Brain pericyte (primary cell): ENCODE results near the gene ERC2.
"Not testable (repeated sequence)": the region's sequence is repeated elsewhere in the genome, so short reads cannot be mapped to it uniquely, and the experiment has no call there.

Source experiments
- DNase-seq: peaks from one replicate; pipeline ENCODE4 v3.0.0-alpha.2; 2012; ENCODE audit warnings: low read depth, low spot score

The ERC2 gene

DNA sequence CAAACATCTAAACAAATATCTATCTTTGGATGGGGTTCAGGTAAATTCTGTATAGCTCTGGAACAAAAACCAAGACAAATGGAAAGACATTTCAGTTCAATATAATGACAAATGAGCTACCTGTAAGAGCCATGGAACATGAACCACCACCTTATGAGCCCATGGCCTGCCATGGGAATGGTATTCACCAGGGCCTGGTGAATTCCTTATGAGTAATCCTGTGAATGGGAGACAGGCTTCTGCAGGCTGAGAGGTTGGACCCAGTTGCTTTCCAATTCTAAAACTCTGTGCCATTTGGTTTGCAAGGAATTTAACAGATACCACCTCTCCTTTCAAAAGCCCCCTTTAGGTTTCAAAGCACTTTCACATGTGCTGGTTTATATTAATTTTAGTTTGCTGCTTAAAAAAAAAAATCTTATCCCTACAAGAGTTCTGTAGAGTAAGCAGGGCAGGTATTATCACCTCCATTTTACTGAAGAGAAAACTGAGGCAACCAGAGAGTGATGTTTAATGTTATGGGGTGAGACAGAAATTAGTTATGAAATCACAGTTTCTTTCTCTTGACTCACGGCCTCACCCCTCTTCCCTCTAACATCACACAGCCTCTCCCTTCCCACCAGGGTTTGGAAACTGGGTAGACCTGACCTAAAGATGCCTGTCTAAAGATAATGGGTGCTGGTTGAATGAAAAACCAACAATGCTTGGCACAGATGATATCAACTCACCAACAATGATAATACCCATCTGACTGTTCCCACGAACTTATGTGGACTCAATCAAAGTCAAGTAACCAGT lies 583.6 kb downstream of the ERC2 start:
- no peak for DNase-seq

DNA sequence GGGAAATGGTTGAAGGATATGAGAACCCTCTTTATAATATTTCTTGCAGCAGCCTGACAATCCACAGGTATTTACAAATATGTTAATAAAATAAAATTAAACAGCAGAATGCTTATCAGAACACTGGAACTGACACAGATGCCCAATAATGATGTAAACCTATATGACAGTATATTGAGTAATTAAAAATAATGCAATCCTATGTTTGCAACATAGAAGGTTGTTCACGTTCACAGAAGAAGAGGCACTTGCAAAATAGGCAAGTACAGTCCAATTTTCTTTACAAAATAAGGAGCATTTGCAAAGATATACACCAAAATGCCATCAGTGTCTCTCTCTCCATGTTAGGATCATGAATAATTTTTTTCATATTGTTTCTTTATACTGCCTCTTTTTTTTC lies 584.2 kb downstream of the ERC2 start:
- no peak for DNase-seq

DNA sequence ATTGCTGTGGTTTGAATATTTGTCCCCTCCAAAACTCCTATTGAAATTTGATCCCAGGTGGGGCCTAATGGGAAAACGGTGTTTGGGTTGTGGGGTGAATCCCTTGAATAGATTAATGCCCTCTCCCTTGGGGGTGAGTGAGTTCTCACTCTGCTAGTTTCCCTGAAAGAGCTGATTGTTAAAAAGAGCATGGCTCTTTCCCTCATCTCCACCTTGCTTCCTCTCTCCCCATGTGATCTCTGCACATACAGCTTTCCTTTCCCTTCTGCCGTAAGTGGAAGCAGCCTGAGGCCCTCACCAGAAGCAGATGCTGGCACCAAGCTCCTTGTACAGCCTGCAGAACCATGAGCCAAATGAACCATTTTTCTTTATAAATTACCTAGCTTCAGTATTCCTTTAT lies 586.3 kb downstream of the ERC2 start:
- DNase-seq = no peak

DNA sequence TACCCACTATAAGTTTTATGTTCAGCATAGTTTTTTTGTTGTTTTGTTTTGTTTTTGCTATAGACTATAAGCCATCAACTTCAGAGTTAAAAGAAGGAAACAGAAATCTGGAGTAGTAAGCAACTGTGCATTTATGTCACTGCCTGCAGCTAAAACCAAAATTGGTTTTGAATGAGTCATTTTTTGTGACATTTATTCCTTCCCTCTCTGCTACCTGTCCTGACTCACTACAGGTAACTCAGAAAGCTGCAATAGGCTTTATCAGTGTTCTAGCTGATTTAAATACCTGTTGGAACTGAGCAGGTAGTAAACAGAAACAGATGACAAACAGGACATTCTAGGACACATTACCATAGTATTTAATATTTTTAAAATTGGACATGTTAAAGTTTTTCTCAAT lies 587.9 kb downstream of the ERC2 start:
- no peak for DNase-seq

DNA sequence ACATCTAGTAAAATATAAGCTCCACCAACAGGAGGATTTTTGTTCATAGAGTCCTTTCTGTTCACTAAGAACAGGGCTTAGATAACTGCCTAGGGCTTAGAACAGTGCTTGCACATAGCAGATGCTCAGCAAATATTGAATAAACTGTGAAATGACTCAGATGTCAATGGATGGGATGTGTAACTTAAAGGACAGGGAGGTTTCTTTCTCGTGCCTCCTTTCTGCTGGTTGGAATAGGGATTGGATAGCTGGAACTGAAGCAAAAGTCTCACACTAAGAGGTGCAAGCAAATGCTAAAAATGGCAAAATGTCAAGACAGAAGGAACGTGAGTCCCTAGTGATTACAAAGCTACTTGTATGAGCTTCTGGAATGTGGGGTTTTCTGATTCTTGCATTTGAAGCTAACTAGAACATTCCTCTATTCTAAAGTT lies 588.4 kb downstream of the ERC2 start:
- DNase-seq = no peak

DNA sequence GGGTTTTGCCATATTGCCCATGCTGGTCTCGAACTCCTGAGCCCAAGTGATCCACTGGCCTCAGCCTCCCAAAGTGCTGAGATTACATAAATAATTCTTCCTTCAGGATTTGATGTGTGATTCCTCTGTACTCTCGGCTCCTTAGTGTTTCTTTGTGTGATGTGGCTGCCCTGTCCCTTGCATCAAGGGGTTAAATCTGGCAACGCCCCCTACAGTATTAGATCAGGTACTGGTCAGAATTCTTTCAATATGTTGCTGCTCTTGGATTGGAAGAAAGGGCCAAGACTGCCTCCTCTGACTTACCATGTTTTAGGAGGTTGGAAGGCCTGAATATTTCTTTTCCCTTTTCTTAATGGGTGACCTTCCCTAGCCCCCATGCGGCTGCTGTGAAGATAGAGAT lies 590.6 kb downstream of the ERC2 start:
- no peak for DNase-seq

DNA sequence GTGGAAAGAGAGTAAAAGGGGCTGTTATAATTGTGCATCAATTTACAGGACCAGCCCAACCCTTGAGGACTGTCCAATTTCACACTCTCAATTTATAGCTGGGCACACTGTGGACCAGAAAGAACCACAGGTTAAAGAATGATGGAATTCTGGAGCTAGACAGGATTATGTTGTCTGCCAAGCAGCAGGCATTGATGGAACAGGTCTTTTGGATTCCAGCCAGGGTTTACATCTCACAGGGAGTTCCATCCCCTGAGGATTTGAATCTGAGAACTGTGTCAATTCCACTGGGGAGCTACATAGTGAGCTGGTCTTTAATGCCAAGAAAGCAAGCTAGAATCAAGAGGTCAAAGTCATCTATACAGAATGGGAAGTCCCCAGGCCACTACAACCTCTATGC lies 591.7 kb downstream of the ERC2 start:
- DNase-seq = no peak

DNA sequence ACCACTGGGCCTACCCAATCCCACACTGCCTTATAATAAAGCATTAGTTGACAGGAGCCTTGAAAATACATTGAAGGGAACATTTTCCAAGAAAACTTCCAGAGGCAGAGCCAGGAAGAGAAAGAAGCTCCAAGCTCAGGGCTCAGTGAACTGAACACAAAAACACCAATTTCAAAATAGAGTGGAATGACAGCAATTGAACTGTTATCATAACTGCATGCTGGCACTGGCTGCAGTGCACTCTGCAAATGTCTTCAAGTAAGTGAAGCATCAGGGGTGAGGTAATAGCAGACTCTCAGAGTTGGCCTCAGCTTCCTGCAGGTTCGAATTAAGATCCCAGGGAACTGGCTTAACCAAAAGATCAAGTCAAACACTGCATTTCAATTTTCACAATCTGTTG lies 593.2 kb downstream of the ERC2 start:
- DNase-seq = no peak

DNA sequence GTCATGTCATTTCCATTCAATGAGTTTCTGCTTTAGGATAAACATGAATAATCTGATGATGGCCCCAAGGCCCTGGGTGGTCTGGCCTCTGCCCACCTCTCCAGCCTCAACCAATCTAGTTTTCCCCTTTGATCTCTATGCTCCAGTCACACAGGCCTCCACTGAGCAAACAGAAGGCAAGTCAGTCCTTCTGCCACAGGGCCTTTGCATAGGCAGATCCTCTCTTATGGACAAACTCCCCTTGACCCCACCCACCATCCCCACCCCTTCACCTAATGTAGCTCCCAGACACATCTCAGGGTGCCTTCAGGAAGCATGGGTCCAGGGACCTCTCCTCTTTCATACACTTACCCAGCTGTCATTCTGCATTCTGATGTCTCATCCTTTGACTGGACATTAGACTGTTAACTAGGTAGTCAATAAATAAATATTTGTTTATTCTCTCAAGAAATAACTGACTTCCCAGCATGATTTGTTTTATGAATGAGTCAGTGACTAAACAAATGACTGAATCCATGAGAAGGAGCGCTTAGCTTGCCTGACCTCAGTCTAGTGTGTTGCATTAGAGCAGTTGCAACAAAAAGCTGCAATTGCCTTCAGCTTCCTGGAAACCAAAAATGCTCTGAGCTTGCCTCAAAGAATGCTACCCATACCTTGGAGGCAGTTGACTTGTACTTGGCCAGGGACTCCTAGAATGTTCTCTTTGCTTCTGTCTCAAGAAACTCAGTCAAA lies 594.6 kb downstream of the ERC2 start:
- no peak for DNase-seq

DNA sequence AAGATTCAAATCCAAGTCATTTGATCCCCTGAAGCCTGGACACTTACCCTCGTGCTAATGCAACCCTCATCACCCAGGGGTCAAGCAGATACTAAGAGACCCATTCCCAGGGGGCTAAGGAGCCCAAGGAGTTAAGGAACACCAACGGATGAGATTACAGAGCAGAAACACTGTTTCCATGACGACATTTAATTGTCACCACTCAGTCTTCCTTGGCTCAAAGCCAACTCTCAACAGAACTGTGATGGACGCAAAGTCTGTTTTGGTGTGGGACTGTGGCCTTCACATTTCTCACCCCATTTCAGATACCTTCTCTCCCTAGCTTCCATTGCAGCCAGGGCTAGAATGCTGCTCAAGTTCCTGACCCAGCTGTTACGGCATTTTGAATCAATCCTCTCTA lies 597.7 kb downstream of the ERC2 start:
- DNase-seq = no peak

DNA sequence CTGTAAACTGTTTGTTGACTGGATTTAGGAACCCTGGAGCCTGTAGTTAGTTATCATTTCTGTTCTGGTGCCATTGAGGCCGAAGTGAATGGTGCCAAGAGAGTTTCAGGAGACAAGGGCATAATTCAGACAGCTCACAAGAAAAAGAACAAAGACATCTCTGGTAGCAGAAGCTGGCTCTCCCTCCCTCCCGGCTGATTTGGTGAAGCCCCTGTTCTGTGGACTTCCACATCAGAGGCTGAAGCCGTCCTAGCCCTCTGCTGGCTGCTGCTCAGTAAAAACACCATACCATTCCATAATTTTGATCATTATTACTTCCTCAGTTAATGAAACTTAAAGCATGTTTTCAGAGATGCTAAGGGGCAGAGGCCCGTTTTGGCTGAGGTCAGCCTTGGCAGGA lies 599.9 kb downstream of the ERC2 start:
- no peak for DNase-seq

DNA sequence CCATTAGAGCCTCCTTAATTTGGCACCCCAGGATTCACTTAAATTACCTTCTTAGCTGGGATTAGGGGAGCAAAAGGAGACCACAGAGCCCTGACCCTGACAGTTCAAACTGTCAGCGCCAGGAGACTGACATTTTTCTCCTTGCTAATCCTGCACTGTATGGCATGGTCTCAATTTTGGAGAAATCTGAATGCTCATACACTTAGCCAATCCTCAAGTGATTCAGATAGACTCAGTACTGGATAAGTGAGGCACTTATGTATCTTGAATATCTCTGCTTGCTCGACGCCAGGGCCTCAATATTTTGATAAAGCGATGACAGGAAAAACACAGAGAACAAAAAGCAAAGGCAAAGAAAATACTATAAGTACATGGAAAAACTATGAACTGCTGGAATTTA lies 605.2 kb downstream of the ERC2 start:
- no peak for DNase-seq

DNA sequence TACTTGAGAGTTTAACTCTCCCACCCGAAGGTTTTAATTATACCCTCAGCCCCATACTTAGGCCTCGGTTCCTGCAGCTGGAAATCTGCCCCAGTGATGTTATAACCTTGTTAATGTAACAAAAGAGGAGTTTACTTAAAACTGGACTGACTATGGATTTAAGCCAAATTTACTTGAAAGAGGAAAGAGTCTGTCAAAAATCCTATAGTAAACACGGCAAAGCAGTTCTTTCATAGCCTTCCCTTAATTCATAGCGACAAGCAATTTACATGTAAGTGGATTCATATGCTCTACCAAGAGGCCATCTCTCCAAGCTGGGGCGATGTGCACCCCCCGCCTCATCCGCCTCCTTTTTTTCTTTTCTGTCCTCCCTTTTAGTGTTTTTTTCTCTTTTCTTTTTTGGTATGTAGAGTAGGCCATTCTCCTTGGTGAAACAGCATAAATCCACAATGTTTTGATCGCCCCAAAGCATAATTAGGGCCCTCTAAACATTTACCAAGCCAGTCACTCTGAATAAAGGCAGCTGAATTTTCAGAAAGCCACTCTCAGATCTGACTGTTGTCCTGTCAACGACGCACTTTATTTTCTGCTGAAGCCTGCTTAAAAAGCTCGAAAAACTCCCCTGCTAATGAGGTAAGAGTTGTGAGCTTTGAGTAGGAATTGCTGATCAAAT lies 608.1 kb downstream of the ERC2 start:
- DNase-seq = no peak

DNA sequence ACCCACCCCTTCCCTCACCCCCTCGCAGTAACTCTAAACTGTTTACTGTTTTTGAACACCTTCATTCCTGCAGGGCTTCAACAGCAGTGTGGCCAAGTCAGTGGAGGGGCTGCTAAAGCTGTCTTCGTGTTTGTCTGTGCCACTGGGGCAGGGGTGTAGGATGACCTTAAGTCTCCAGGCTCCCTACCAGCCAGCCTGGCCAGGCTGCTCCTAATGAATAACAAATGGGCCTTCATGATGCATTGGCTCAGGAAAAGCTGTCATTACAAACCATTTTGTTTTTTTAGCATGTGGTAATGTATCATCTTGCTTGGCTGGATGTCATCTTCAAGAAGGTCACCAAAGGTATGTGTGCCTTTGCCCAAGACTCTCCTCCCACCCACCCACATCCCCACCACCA lies 609.0 kb downstream of the ERC2 start:
- DNase-seq = no peak

DNA sequence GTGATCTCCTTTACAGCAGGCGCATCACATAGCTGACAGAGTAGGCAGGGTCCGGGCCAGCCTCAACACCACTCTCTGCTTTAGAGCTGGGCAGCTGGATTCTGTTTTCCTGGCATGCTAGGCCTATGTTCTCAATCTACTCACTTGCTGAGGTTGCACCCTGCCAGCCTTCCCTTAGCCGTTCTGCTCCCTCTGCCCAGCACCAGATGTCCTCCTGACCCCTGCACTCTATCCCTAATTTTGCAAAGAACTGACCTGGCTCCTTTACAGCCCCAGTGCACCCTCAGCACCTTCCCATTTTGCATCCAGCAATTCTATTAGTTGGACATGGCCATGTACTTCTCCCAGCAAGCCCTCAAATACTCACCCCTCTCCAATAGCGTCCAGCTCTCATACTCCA lies 609.5 kb downstream of the ERC2 start:
- no peak for DNase-seq

DNA sequence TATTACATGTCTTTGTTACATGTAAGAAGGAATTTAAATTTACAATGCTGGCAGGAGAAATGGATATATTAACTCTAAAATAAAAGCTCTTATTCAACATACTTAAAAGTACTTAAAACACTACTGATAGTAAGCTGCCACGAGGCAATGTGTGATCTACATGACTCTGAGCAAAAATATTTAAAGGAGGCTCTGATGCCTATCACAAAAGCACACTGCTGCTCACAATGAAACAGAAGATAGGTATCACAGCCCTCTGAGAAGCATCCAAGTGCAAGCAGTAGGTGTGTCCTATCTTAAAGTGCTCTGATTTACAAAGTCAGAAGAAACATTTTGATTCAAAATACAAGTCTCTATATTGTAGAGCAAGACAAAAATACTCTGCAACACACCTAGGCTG lies 610.0 kb downstream of the ERC2 start:
- DNase-seq = no peak

DNA sequence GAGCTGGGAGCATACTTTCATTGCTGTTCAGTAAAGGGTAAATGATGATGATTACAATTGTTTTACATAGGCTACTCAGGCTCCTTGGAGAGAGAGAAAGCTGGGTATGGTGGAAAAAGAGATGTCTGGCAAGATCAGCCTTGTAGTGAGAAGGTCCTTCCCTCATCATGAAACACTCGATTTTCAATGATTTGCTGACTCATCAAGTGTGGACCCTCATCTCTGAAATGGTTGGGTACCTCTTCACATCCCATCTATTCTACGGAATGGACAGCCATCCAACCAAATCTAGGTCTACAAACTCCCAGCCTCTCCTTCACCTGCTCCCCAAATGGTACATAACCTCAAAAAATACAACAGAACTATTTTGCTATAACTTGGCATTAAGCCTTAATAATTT lies 610.6 kb downstream of the ERC2 start:
- no peak for DNase-seq

DNA sequence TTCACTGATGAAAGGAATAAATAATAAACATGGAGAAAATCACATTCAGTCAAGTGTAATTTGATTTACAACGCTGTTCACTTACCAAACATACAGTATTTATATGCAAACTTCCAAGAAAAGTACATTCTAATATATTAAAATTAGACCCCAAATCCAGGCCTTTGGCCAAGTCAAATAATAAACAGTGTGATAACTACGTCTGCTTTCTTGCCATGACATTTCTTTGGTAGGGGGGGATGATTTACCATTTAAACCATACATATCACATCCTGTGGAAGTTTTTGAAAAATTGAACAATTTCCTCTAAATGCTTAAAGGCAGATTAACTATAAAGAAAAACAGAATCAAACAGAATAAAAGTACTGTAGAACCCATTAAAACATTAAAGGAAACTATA lies 613.0 kb downstream of the ERC2 start:
- DNase-seq = no peak

DNA sequence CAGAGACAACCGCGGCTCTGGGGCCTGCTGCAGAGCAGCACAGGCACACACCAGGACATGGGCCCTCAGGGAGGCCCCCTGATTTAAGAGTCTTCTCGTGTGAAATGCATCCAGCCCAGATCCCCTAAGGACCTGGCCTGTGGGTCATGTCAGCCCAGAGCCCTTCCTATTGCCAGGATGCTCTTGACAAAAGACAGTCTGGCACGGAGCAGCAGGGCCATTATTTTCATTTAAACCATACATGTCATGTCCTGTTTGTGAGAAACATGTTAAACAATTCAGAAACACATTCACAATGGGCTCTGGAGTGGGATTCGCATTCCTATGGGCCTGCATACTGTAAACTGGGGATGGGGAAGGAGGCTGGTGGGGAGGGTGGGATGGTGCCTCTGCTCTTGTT lies 613.8 kb downstream of the ERC2 start:
- no peak for DNase-seq

DNA sequence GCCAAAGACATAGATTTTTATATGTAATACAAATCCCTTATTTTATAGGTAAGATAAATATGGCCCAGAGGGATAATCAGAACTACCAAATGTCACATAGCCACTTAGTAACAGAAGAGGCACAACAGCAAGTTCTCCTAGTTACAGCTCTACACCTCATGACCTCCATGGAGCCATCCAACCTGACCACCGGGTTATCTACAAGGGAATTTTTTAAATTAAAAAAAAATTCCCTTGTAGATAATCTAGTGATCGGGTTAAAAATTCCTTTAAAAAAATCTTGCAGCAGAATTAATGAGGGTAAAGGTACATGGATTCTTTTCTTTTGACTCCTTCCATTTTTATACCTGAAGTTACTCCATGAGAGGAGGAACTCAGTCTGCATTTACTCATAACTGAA lies 615.9 kb downstream of the ERC2 start:
- DNase-seq = no peak

DNA sequence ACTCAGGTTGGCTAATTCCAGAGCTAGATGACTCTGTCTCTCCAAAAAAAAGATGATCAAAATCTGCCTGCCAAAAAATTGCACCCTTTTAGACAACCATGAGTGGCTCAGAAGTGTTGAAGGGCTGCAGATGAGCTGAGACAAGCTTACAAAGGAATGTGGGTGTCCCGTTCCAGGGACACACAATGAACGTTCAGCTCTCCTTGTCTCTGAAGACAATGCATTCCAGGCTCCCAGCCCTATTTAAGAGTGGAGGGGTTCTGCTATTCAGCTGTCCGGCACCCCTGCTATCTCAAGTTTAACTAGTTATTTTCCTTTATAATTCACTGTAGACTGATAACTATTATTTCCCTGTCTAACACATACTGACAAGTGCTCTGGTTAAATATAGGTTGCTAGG lies 626.1 kb downstream of the ERC2 start:
- DNase-seq = no peak

DNA sequence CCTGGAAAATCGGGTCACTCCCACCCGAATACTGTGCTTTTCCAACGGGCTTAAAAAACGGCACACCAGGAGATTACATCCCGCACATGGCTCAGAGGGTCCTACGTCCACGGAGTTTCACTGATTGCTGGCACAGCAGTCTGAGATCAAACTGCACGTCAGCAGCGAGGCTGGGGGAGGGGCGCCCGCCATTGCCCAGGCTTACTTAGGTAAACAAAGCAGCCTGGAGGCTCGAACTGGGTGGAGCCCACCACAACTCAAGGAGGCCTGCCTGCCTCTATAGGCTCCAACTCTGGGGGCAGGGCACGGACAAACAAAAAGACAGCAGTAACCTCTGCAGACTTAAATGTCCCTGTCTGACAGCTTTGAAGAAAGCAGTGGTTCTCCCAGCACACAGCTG lies 636.4 kb downstream of the ERC2 start:
- not testable (repeated sequence) for DNase-seq

DNA sequence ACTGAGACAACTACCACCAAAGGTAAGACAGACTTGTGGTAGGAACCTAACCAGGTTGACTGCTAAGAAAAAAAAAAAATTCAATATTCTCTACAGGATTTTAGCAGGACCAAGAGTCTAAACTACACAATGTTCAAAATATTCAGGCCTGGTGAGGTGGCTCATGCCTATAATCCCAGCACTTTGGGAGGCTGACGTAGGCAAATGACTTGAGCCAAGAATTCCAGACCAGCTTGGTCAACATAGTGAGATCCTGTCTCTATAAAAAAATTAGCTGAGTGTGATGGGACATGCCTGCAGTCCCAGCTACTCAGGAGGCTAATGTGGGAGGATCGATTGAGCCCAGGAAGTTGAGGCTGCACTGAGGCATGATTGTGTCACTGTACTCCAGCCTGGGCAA lies 639.6 kb downstream of the ERC2 start:
- no peak for DNase-seq
